Kidney (tissue), 14 donors: ENCODE results near the gene PKMYT1. TPM values are rescaled to one million over a fixed set of nuclear protein-coding genes. Genes with fewer than 3 reads are reported as not detected.

ENCODE experiments used
- DNase-seq, 5 donors: peaks; one replicate each; pipeline ENCODE4 v3.0.0-alpha.2; 2013 to 2020
- FAIRE-seq: peaks from 2 replicates; lab custom pipeline; 2012; peaks lifted over from hg19 to GRCh38; lab: Jason Lieb, UNC
- H3K27ac ChIP-seq, 2 donors: one replicate each; pipeline ENCODE4 v1.7.0; 2013; ENCODE audit warnings: low read depth in 2 of 2, low read length in 2 of 2, inconsistent platforms in 1 of 2
- H3K27me3 ChIP-seq: one replicate; pipeline ENCODE4 v1.7.1; 2013; ENCODE audit warnings: low read length, inconsistent platforms; ENCODE audit not compliant: control insufficient read depth, insufficient read depth
- H3K36me3 ChIP-seq, 3 donors: one replicate each; pipeline versions ENCODE4 v1.7.0 to v1.7.1; 2013; ENCODE audit warnings: low read length in 3 of 3, control low read depth in 1 of 3, inconsistent platforms in 1 of 3; ENCODE audit not compliant: insufficient read depth in 3 of 3, control insufficient read depth in 2 of 3
- H3K4me1 ChIP-seq, 3 donors: one replicate each; pipeline versions ENCODE4 v1.7.0 to v1.7.1; 2013; ENCODE audit warnings: low read length in 3 of 3, inconsistent platforms in 1 of 3, low read depth in 1 of 3; ENCODE audit not compliant: control insufficient read depth in 2 of 3, insufficient read depth in 2 of 3
- H3K4me3 ChIP-seq, 3 donors: one replicate each; pipeline versions ENCODE4 v1.7.0 to v1.8.1; 2013; ENCODE audit warnings: low read length in 3 of 3, control low read depth in 1 of 3, inconsistent platforms in 1 of 3
- H3K9ac ChIP-seq, 3 donors: one replicate each; pipeline versions ENCODE4 v1.7.0 to v1.7.1; 2013; ENCODE audit warnings: low read length in 3 of 3, control low read depth in 1 of 3, inconsistent platforms in 1 of 3
- H3K9me3 ChIP-seq, 3 donors: one replicate each; pipeline versions ENCODE4 v1.7.0 to v1.7.1; 2013; ENCODE audit warnings: low read length in 3 of 3, control low read depth in 1 of 3, inconsistent platforms in 1 of 3; ENCODE audit not compliant: control insufficient read depth in 2 of 3, insufficient read depth in 1 of 3
- CTCF ChIP-seq: IDR thresholded peaks from 3 replicates; pipeline ENCODE4 v1.5.1; 2012; ENCODE audit warnings: mild to moderate bottlenecking, moderate library complexity, borderline replicate concordance; ENCODE audit not compliant: insufficient read depth; ENCODE audit errors: extremely low read depth
- intact Hi-C: fragments of 100-400 bp; cut with DNase I; formaldehyde crosslinking; loops from one replicate; pipeline ENCODE4 v1.11.1; 2022
- polyA plus RNA-seq: library from polyadenylated mRNA; stranded (reverse); fragments of 350-450 nt; fragmentation: Illumina TruSeq; extraction: RNeasy Lipid Tissue Mini Kit (QIAGEN cat#74804); gene quantifications from one replicate; pipeline ENCODE4 v1.2.3, GENCODE V29; 2014; ENCODE audit warnings: low read depth, low replicate concordance; ENCODE audit not compliant: insufficient read depth
- total RNA-seq: library from RNA; stranded (reverse); fragmentation: NEBNext Ultra II Directional; extraction: Animal tissue kit (Norgen Biotek cat#: 25700); gene quantifications from one replicate; pipeline ENCODE4 v1.2.1, GENCODE V29; 2021
- donor health status: control.
- donor health status: control.
- donor health status: control.
- donor health status: control.
- donor health status: control.
- donor health status: DM: yes; HTN: yes; CAD: no.
- donor health status: Normal renal cell carcinoma (clear cell type).

Gene PKMYT1
- total and polyA plus RNA-seq, 2 donors from 2014 or later: 0.97 to 2.2 TPM

GRCh38 chr16:3000540-3000939, 20.3 kb upstream of the PKMYT1 start:
- H3K4me3 ChIP-seq: no peak overlapping the region

GRCh38 chr16:2999929-3000328, 19.7 kb upstream of the PKMYT1 start:
- DNase-seq (no peak), FAIRE-seq (no peak)
- H3K36me3 ChIP-seq: no peaks in the 10 kb centered on the region
- no peak overlapping the region for H3K4me3 ChIP-seq
- no peaks in the 10 kb centered on the region for H3K9me3 ChIP-seq
- H3K4me1 ChIP-seq: no peaks in the 10 kb centered on the region
- H3K27ac ChIP-seq: no peak overlapping the region
- H3K27me3 ChIP-seq: no peaks in the 10 kb centered on the region
- intact Hi-C loops: no loop called here
- TF ChIP-seq CTCF: no peak
- no peak overlapping the region for H3K9ac ChIP-seq

More at GRCh38 chr16:3000540-3000939, 20.3 kb upstream of the PKMYT1 start:
- Histone ChIP-seq H3K27ac (no peak overlapping the region), H3K36me3 (no peaks in the 10 kb centered on the region), H3K4me1 (no peaks in the 10 kb centered on the region), H3K27me3 (no peaks in the 10 kb centered on the region), H3K9me3 (no peaks in the 10 kb centered on the region), H3K9ac (no peak overlapping the region)
- FAIRE-seq (no peak), DNase-seq (no peak)
- TF ChIP-seq CTCF: no peak
- intact Hi-C loops: no loop called here

- H3K9me3 ChIP-seq: no peaks in the 10 kb centered on the region
- no peak overlapping the region for H3K27ac ChIP-seq
- intact Hi-C loops: no loop called here
- H3K36me3 ChIP-seq: no peaks in the 10 kb centered on the region
- no peaks in the 10 kb centered on the region for H3K4me1 ChIP-seq
- H3K9ac ChIP-seq: no peak overlapping the region
- FAIRE-seq (no peak), DNase-seq (no peak)
- TF ChIP-seq CTCF: no peak
- H3K4me3 ChIP-seq: no peak overlapping the region
- no peaks in the 10 kb centered on the region for H3K27me3 ChIP-seq
Observed at GRCh38 chr16:2996298-2996697, 16.1 kb upstream of the PKMYT1 start.
